NCI-H345 treated with DMSO at 0.1 percent for 48 hours (cell line): ENCODE data around the gene HHLA2.
"Not testable (repeated sequence)": the region's sequence is repeated elsewhere in the genome, so short reads cannot be mapped to it uniquely, and the experiment has no call there.

Experiments used
- DNase-seq: peaks from one replicate; lab custom pipeline; 2025; ENCODE audit not compliant: unreplicated experiment; lab: John Stamatoyannopoulos, UW

Gene HHLA2

GRCh38 chr3:108296239-108296638, at the start of gene HHLA2:
HHLA2 (plus strand) TSS chr3:108296548; CDS start chr3:108351814, 55,266 bp downstream.
- no peak for DNase-seq

- no peak for DNase-seq
Measured at GRCh38 chr3:108250626-108251025, 45.7 kb upstream of the HHLA2 start.

GRCh38 chr3:108251265-108251664, 45.1 kb upstream of the HHLA2 start:
- no peak for DNase-seq

GRCh38 chr3:108251844-108252243, 44.5 kb upstream of the HHLA2 start:
- DNase-seq, result no peak

- DNase-seq, result no peak
Measured at GRCh38 chr3:108255131-108255530, 41.2 kb upstream of the HHLA2 start.

GRCh38 chr3:108264534-108265298, 31.6 kb upstream of the HHLA2 start:
- DNase-seq, result not testable (repeated sequence)

GRCh38 chr3:108268235-108268634, 28.1 kb upstream of the HHLA2 start:
- not testable (repeated sequence) for DNase-seq

GRCh38 chr3:108271626-108272025, 24.7 kb upstream of the HHLA2 start:
- DNase-seq, result no peak

- not testable (repeated sequence) for DNase-seq
Measured at GRCh38 chr3:108279066-108279465, 17.3 kb upstream of the HHLA2 start.

GRCh38 chr3:108280476-108280875, 15.9 kb upstream of the HHLA2 start:
- no peak for DNase-seq

- no peak for DNase-seq
Measured at GRCh38 chr3:108281670-108282069, 14.7 kb upstream of the HHLA2 start.

GRCh38 chr3:108283006-108283405, 13.3 kb upstream of the HHLA2 start:
- no peak for DNase-seq

GRCh38 chr3:108283989-108284388, 12.4 kb upstream of the HHLA2 start:
- DNase-seq, result no peak

GRCh38 chr3:108285176-108285575, 11.2 kb upstream of the HHLA2 start:
- no peak for DNase-seq

GRCh38 chr3:108287146-108287545, 9.2 kb upstream of the HHLA2 start:
- no peak for DNase-seq

GRCh38 chr3:108288193-108288592, 8.2 kb upstream of the HHLA2 start:
- DNase-seq, result not testable (repeated sequence)

- DNase-seq, result no peak
Measured at GRCh38 chr3:108289159-108289558, 7.2 kb upstream of the HHLA2 start.

- no peak for DNase-seq
Measured at GRCh38 chr3:108292450-108292849, 3.9 kb upstream of the HHLA2 start.

- no peak for DNase-seq
Measured at GRCh38 chr3:108292905-108293328, 3.4 kb upstream of the HHLA2 start.

GRCh38 chr3:108293858-108294257, 2.5 kb upstream of the HHLA2 start:
- no peak for DNase-seq

GRCh38 chr3:108295421-108296175, 750 bp upstream of the HHLA2 start:
- no peak for DNase-seq

- no peak for DNase-seq
Measured at GRCh38 chr3:108297647-108298046, 1.3 kb downstream of the HHLA2 start.
